ENCODE measurements around the gene SENP8.

The SENP8 gene

DNA sequence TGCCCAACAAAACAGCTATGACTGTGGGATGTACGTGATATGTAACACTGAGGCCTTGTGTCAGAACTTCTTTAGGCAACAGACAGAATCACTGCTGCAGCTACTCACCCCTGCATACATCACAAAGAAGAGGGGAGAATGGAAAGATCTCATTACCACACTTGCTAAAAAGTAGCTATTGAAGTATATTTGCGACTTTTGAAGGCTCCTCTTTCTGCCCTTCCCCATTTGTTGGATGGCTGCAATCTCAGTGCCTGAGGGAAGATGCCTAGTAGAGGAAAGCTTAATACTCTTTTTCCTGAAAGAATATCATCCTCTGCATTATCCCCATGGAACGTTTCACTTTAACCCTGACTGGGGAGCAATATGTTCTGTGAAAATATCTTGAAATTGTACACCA lies 21.9 kb downstream of the SENP8 start:
- DNase-seq (ENCODE audit: low read depth) = no peak
- Histone ChIP-seq H3K9me3 (ENCODE audit: control insufficient read depth, low read length) (no peaks in the 10 kb centered on the region), H3K9ac (ENCODE audit: low read length) (no peak overlapping the region), H3K27me3 (replicated peaks; ENCODE audit: control insufficient read depth, insufficient read depth, low read length) (no peaks in the 10 kb centered on the region), H3K36me3 (ENCODE audit: control insufficient read depth, insufficient read depth, low read length, severe bottlenecking) (peaks cover 11% of the 10 kb centered on the region), H3K4me1 (ENCODE audit: control insufficient read depth, insufficient read depth, low read length) (no peaks in the 10 kb centered on the region), H3K4me3 (ENCODE audit: low read length) (no peak overlapping the region)

GRCh38 chr15:72141171-72142084 lies 23.2 kb downstream of the SENP8 start:
- Histone ChIP-seq H3K4me1 (ENCODE audit: control insufficient read depth, insufficient read depth, low read length) (no peaks in the 10 kb centered on the region), H3K9ac (ENCODE audit: low read length) (no peak overlapping the region), H3K27me3 (replicated peaks; ENCODE audit: control insufficient read depth, insufficient read depth, low read length) (no peaks in the 10 kb centered on the region), H3K36me3 (ENCODE audit: control insufficient read depth, insufficient read depth, low read length, severe bottlenecking) (peaks cover 11% of the 10 kb centered on the region), H3K4me3 (ENCODE audit: low read length) (no peak overlapping the region), H3K9me3 (ENCODE audit: control insufficient read depth, low read length) (no peaks in the 10 kb centered on the region)
- DNase-seq (ENCODE audit: low read depth) = no peak

DNA sequence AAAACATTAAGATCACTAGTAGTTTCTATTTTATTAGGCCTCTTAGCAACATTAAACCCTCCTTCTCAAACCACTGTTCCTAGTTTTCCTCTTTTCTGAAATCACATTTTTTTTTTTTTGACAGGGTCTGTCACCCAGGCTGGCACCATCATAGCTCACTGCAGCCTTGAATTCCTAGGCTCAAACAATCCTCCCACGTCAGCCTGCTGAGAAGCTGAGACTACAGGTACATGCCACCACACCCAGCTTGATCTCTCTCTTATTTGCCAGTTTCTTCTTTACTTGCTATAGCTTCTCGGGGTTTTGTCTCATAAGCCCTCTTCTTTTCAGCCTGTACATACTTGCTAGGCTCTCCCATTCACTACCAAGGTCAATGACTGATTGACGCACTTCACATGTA lies 28.0 kb downstream of the SENP8 start:
- no peaks in the 10 kb centered on the region for H3K36me3 ChIP-seq (ENCODE audit: control insufficient read depth, insufficient read depth, low read length, severe bottlenecking)
- no peaks in the 10 kb centered on the region for H3K9me3 ChIP-seq (ENCODE audit: control insufficient read depth, low read length)

DNA sequence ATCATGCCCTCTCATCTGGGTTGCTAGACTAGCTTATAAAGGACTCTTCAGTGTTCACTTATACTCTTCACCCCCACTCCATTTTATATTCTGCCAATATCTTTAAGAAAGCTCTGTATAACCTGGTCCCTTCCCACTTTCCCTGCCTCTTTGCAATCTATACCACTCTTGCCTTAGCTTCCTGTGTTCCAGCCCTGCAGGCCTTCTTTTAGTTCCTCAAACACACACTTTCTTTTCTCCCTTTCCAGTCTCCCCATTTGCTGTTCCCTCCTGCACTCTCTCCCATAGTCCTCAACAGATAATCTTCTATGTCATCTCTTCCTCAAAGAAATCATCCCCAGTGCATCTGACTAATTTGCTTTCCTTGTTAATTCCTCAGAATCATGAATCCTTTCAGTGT lies 28.7 kb downstream of the SENP8 start:
- no peak for DNase-seq (ENCODE audit: low read depth)
- Histone ChIP-seq H3K4me3 (ENCODE audit: low read length) (no peak overlapping the region), H3K9me3 (ENCODE audit: control insufficient read depth, low read length) (no peaks in the 10 kb centered on the region), H3K36me3 (ENCODE audit: control insufficient read depth, insufficient read depth, low read length, severe bottlenecking) (no peaks in the 10 kb centered on the region), H3K9ac (ENCODE audit: low read length) (no peak overlapping the region), H3K4me1 (ENCODE audit: control insufficient read depth, insufficient read depth, low read length) (no peaks in the 10 kb centered on the region), H3K27me3 (replicated peaks; ENCODE audit: control insufficient read depth, insufficient read depth, low read length) (no peaks in the 10 kb centered on the region)

More for the DNA sequence above, 28.0 kb downstream of the SENP8 start:
- no peak overlapping the region for H3K9ac ChIP-seq (ENCODE audit: low read length)
- H3K27me3 ChIP-seq (replicated peaks; ENCODE audit: control insufficient read depth, insufficient read depth, low read length) = no peaks in the 10 kb centered on the region
- DNase-seq (ENCODE audit: low read depth) = no peak
- no peaks in the 10 kb centered on the region for H3K4me1 ChIP-seq (ENCODE audit: control insufficient read depth, insufficient read depth, low read length)
- no peak overlapping the region for H3K4me3 ChIP-seq (ENCODE audit: low read length)

DNA sequence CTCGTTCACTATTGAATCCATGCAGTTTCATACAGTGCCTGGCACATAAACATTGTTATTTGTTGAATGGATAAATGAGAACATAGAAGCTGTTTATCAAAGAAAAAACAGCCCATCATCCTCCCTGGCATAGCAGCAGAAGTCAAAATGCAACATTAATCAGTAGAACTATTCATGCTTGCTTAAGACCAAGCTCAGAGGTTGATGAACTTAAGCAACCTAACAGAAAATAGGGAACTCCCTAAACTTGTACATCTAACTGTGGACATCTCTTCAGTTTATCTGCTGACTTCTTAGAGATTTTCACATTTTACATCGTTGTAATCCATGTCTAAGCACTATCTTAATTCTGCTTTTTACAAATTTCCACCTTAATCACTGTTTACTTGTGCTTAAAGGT lies 29.2 kb downstream of the SENP8 start:
- no peak for DNase-seq (ENCODE audit: low read depth)
- Histone ChIP-seq H3K9ac (ENCODE audit: low read length) (no peak overlapping the region), H3K27me3 (replicated peaks; ENCODE audit: control insufficient read depth, insufficient read depth, low read length) (no peaks in the 10 kb centered on the region), H3K9me3 (ENCODE audit: control insufficient read depth, low read length) (no peaks in the 10 kb centered on the region), H3K4me3 (ENCODE audit: low read length) (no peak overlapping the region), H3K4me1 (ENCODE audit: control insufficient read depth, insufficient read depth, low read length) (no peaks in the 10 kb centered on the region), H3K36me3 (ENCODE audit: control insufficient read depth, insufficient read depth, low read length, severe bottlenecking) (no peaks in the 10 kb centered on the region)

DNA sequence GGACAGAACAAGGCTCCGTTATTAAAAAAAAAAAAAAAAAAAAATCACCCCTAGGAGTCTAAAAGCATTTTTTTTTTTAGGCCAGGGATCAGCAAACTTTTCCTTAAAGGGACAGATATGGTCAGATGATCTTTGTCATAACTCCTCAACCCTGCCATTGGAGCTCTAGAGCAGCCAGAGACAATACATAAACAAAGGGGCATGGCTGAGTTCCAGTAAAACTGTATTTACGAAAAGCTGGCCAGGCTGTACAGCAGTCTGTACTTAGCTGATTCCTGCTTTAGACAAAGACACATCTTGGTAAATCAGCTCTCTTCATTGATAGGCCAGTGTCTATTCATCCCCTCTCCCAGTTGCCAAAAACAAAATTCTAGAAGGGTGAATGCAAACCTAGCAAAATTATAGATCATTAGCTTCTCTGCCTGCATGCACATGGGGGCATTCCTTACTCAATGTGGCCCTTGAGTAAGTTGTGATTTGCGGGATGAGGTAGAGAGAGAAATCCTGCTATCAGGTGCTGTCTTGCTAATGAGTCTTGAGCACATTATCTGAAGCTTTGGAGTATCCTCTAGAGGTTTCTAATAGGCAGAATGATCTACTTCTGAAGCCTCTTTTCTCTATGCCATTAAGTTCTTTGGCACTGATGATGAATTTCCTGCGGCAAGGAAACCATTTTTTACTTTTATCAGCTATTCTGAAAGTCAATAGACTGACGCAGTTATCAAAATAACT lies 35.2 kb downstream of the SENP8 start:
- Histone ChIP-seq H3K4me1 (ENCODE audit: control insufficient read depth, insufficient read depth, low read length) (peaks cover 9% of the 10 kb centered on the region), H3K9me3 (ENCODE audit: control insufficient read depth, low read length) (no peaks in the 10 kb centered on the region), H3K27me3 (replicated peaks; ENCODE audit: control insufficient read depth, insufficient read depth, low read length) (no peaks in the 10 kb centered on the region), H3K4me3 (ENCODE audit: low read length) (no peak overlapping the region), H3K36me3 (ENCODE audit: control insufficient read depth, insufficient read depth, low read length, severe bottlenecking) (no peaks in the 10 kb centered on the region), H3K9ac (ENCODE audit: low read length) (no peak overlapping the region)
- DNase-seq (ENCODE audit: low read depth) = no peak

GRCh38 chr15:72154316-72154715 lies 36.1 kb downstream of the SENP8 start:
- no peak overlapping the region for H3K9ac ChIP-seq (ENCODE audit: low read length)
- no peak for DNase-seq (ENCODE audit: low read depth)
- H3K4me1 ChIP-seq (ENCODE audit: control insufficient read depth, insufficient read depth, low read length) = peaks cover 9% of the 10 kb centered on the region
- H3K9me3 ChIP-seq (ENCODE audit: control insufficient read depth, low read length) = no peaks in the 10 kb centered on the region
- no peak overlapping the region for H3K4me3 ChIP-seq (ENCODE audit: low read length)
- no peaks in the 10 kb centered on the region for H3K36me3 ChIP-seq (ENCODE audit: control insufficient read depth, insufficient read depth, low read length, severe bottlenecking)
- no peaks in the 10 kb centered on the region for H3K27me3 ChIP-seq (replicated peaks; ENCODE audit: control insufficient read depth, insufficient read depth, low read length)

GRCh38 chr15:72155003-72155621 lies 36.9 kb downstream of the SENP8 start:
- DNase-seq (ENCODE audit: low read depth) = peak; percentile 68
- Histone ChIP-seq H3K27me3 (replicated peaks; ENCODE audit: control insufficient read depth, insufficient read depth, low read length) (no peaks in the 10 kb centered on the region), H3K4me1 (ENCODE audit: control insufficient read depth, insufficient read depth, low read length) (peaks cover 9% of the 10 kb centered on the region), H3K9ac (ENCODE audit: low read length) (peak overlapping the region; percentile 74), H3K4me3 (ENCODE audit: low read length) (peak overlapping the region; percentile 82), H3K36me3 (ENCODE audit: control insufficient read depth, insufficient read depth, low read length, severe bottlenecking) (no peaks in the 10 kb centered on the region), H3K9me3 (ENCODE audit: control insufficient read depth, low read length) (no peaks in the 10 kb centered on the region)

DNA sequence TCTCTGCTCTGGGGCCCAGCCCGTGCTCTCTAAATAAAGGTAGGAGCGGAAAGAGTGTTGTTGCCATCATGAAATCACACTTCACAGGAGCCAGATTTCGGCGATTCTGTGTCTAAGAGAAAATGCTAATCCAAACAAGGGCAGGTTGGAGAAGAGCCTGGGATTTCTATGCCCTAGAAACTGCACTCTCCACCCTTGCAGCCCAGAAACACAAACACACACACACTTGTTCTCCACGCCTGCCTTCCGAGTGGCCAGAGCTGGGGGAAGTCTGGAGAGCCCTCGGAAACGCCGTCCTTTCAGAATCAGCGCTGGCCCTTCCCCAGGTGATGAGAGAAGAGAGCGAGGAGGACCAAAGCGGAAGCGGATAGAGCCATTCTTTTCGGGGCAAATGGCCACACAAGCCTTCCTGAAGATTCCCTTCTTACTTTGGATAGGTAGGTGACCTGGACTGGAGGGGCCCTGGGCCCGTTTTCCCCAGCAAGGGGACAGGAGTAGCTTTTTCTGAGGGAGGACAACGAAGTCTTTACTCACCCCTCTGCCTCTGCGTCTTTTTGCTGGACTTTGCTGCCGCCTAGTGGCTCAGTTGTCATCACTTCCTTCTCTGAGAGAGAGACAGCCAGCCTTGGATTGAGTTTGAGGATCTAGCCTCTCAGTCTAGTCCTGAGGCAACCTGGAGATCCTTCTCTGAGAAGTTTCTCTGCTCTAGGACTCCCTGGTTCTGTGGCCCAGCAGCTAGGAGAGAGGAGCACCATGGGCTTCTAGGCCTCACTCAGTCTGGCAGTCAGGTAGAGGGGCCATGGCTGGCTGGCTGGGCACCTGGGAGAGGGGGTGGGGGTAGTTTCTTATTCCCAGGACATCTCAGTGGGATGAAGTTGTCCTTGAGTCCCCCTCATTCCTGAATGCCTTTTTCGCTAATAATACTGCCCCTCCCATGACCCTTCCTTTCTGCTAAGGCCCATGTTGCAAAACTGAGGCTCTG lies 37.7 kb downstream of the SENP8 start:
- H3K4me1 ChIP-seq (ENCODE audit: control insufficient read depth, insufficient read depth, low read length) = peaks cover 9% of the 10 kb centered on the region
- H3K9ac ChIP-seq (ENCODE audit: low read length) = peak overlapping the region; percentile 74
- peak; percentile 95 for DNase-seq (ENCODE audit: low read depth)
- H3K4me3 ChIP-seq (ENCODE audit: low read length) = peak overlapping the region; percentile 82
- no peaks in the 10 kb centered on the region for H3K9me3 ChIP-seq (ENCODE audit: control insufficient read depth, low read length)
- no peaks in the 10 kb centered on the region for H3K36me3 ChIP-seq (ENCODE audit: control insufficient read depth, insufficient read depth, low read length, severe bottlenecking)
- H3K27me3 ChIP-seq (replicated peaks; ENCODE audit: control insufficient read depth, insufficient read depth, low read length) = no peaks in the 10 kb centered on the region

- peaks cover 9% of the 10 kb centered on the region for H3K4me1 ChIP-seq (ENCODE audit: control insufficient read depth, insufficient read depth, low read length)
- no peaks in the 10 kb centered on the region for H3K36me3 ChIP-seq (ENCODE audit: control insufficient read depth, insufficient read depth, low read length, severe bottlenecking)
- no peak overlapping the region for H3K4me3 ChIP-seq (ENCODE audit: low read length)
- H3K9me3 ChIP-seq (ENCODE audit: control insufficient read depth, low read length) = no peaks in the 10 kb centered on the region
- H3K27me3 ChIP-seq (replicated peaks; ENCODE audit: control insufficient read depth, insufficient read depth, low read length) = no peaks in the 10 kb centered on the region
- H3K9ac ChIP-seq (ENCODE audit: low read length) = no peak overlapping the region
- DNase-seq (ENCODE audit: low read depth) = peak; percentile 24
Measured at GRCh38 chr15:72156928-72157327, 38.7 kb downstream of the SENP8 start.
